Transverse colon (tissue), 4 donors: ENCODE results near the gene COL3A1.

Experiments used
- EP300 ChIP-seq: sonication (generic); formaldehyde crosslinking; IDR thresholded peaks from one replicate; pipeline ENCODE4 v1.6.1; 2017; ENCODE audit warnings: antibody characterized with exemption, low read depth
- POLR2A ChIP-seq: fragments of 450-650 bp; IDR thresholded peaks from one replicate; pipeline ENCODE4 v1.6.1; 2016; ENCODE audit warnings: antibody characterized with exemption, mild to moderate bottlenecking, moderate library complexity
- POLR2AphosphoS5 ChIP-seq, 3 donors: sonication (generic); formaldehyde crosslinking; IDR thresholded peaks; one replicate each; pipeline ENCODE4 v1.6.1; 2016; ENCODE audit warnings: antibody characterized with exemption in 3 of 3
- TF ChIP-seq, protein P1 (sequence below), 5 experiments: fragments of 200-600 bp in 3 of 5; fragments of 450-650 bp in 2 of 5; sonication (generic) in 3 of 5; IDR thresholded peaks; 1 replicate in 2 of 5; 2 replicates in 3 of 5; pipeline ENCODE4 v1.5.1; 2016 to 2017; ENCODE audit warnings: antibody characterized with exemption in 5 of 5, inconsistent platforms in 3 of 5, mild to moderate bottlenecking in 2 of 5, moderate library complexity in 1 of 5

DNA sequence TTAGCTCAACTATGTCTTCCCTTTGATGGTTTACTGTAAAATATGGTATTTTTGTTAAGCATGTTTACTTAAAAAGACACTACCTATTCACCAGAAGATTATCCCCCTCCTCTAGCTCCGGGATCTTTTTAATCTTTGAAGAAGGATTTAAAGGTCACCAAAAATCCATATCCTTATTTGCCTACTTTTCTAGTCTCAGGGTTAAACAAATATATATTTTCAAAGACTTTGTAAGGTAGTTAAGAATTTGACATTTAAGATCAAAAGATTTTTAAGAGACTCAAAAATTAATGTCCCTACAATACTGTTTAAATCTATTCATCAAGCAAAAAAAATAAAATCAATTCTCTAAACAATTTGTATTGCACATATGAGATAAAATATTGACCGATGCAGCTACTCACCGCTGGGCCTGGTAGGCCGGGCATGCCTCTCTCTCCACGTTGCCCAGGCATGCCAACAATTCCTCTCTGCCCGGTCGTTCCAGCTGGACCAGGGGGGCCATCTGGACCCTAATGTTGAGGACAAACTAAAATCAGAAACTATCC is 76.1 kb downstream of the COL3A1 start:
- TF ChIP-seq, protein P1, sequence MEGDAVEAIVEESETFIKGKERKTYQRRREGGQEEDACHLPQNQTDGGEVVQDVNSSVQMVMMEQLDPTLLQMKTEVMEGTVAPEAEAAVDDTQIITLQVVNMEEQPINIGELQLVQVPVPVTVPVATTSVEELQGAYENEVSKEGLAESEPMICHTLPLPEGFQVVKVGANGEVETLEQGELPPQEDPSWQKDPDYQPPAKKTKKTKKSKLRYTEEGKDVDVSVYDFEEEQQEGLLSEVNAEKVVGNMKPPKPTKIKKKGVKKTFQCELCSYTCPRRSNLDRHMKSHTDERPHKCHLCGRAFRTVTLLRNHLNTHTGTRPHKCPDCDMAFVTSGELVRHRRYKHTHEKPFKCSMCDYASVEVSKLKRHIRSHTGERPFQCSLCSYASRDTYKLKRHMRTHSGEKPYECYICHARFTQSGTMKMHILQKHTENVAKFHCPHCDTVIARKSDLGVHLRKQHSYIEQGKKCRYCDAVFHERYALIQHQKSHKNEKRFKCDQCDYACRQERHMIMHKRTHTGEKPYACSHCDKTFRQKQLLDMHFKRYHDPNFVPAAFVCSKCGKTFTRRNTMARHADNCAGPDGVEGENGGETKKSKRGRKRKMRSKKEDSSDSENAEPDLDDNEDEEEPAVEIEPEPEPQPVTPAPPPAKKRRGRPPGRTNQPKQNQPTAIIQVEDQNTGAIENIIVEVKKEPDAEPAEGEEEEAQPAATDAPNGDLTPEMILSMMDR (IDR thresholded peaks at IDR 0.05): no peak
- no peak for TF ChIP-seq POLR2A
- TF ChIP-seq EP300: no peak
- TF ChIP-seq POLR2AphosphoS5 (IDR thresholded peaks at IDR 0.05): no peak
